ENCODE measurements around the gene PAPSS1. TPM values are rescaled to one million over a fixed set of nuclear protein-coding genes. Genes with fewer than 3 reads are reported as not detected.

Gene PAPSS1
- total RNA-seq, 1 experiment from 2014 or later = 83.6 TPM

GRCh38 chr4:107746161-107746560 is 26.1 kb upstream of the PAPSS1 start:
- Histone ChIP-seq H2AK5ac (ENCODE audit: insufficient read length, low read length) (no peak overlapping the region), H3K23ac (ENCODE audit: insufficient read length, low read depth, low read length) (no peak overlapping the region), H2BK12ac (ENCODE audit: insufficient read length, low read depth, low read length) (no peak overlapping the region), H3K79me1 (ENCODE audit: insufficient read depth, low read depth, low read length, poor library complexity, severe bottlenecking) (no peaks in the 10 kb centered on the region), H3K27me3 (ENCODE audit: insufficient read depth, low read length) (no peaks in the 10 kb centered on the region), H3K14ac (ENCODE audit: insufficient read depth, low read length) (no peak overlapping the region), H4K91ac (ENCODE audit: insufficient read length, low read depth, low read length) (no peak overlapping the region), H4K20me1 (ENCODE audit: control insufficient read depth, insufficient read depth, insufficient read length) (no peaks in the 10 kb centered on the region), H2BK15ac (ENCODE audit: low read depth, low read length) (no peak overlapping the region), H3T11ph (ENCODE audit: low read length) (no peak overlapping the region), H3K9ac (ENCODE audit: extremely low read depth, insufficient read length, low read length) (no peak overlapping the region), H3K18ac (ENCODE audit: insufficient read length, low read depth, low read length) (no peak overlapping the region), H3K27ac (ENCODE audit: insufficient read length, low read depth, low read length) (no peak overlapping the region), H4K8ac (replicated peaks; ENCODE audit: insufficient read length, low read depth, low read length) (no peak overlapping the region), H2BK20ac (ENCODE audit: low read depth, low read length, poor library complexity, severe bottlenecking) (no peak overlapping the region), H3K56ac (ENCODE audit: insufficient read length, low read depth, low read length) (no peak overlapping the region), H2BK120ac (ENCODE audit: low read depth, low read length, poor library complexity, severe bottlenecking) (no peak overlapping the region), H4K5ac (ENCODE audit: insufficient read length, low read depth, low read length) (no peak overlapping the region), H3K79me2 (ENCODE audit: insufficient read depth, low read length) (no peaks in the 10 kb centered on the region), H2BK5ac (ENCODE audit: insufficient read length, low read length) (no peak overlapping the region), H3K4me2 (ENCODE audit: insufficient read depth, insufficient read length, low read length) (no peak overlapping the region), H3K23me2 (ENCODE audit: insufficient read length, low read depth, low read length, poor library complexity, severe bottlenecking) (no peaks in the 10 kb centered on the region), H3K4me1 (ENCODE audit: insufficient read depth, low read length) (peaks cover 2% of the 10 kb centered on the region; the same call in 1 of the 2 replicates), H3K4ac (ENCODE audit: low read depth, low read length) (no peak overlapping the region), H3K9me3 (ENCODE audit: control insufficient read depth, low read depth, low read length) (no peaks in the 10 kb centered on the region), H2AFZ (ENCODE audit: low read length) (no peak overlapping the region)
- Mint-ChIP-seq H3K36me3 (ENCODE audit: insufficient read depth in 1 of 3, low read depth in 3 of 3) (peaks cover 0 to 16% (median 2%) of the 10 kb centered on the region in 3 experiments; a peak in 4 of 7 replicates), H3K9me3 (peaks cover 5 to 13% of the 10 kb centered on the region in 2 experiments; a peak in 4 of 5 replicates), H3K27me3 (ENCODE audit: low read depth) (0 out of 2 replicates have a peak, but pooled peaks cover 2% of the 10 kb centered on the region), H3K4me3 (no peak overlapping the region), H3K4me1 (0 out of 4 replicates have a peak, but pooled peaks cover 0 to 4% of the 10 kb centered on the region in 2 experiments), H3K27ac (no peak overlapping the region)
- no peak for TF ChIP-seq CTCF (conservative IDR thresholded peaks at IDR 0.05)
- WGBS (ENCODE audit: extremely low coverage, insufficient read length, low lambda C conversion rate) = no CpG with 5 or more reads among the region's 1 CpG
- no peak for DNase-seq

Data from H9 (cell line).